ENCODE results near the gene LRRN3. TPM values are rescaled to one million over a fixed set of nuclear protein-coding genes. Genes with fewer than 3 reads are reported as not detected.

The LRRN3 gene
- total RNA-seq (39.1 TPM), polyA plus RNA-seq (2.2 TPM)

GRCh38 chr7:111090846-111091245, at the start of gene LRRN3:
Gene LRRN3, plus strand, starts transcription at chr7:111091127. Its CDS starts 31,646 bp downstream, at chr7:111122773.
- no peaks in the 10 kb centered on the region for H3K36me3 ChIP-seq (ENCODE audit: insufficient read depth)
- H3K4me3 ChIP-seq (ENCODE audit: low read depth, low read length): peak within 1 kb of the TSS; percentile 17
- H3K4me1 ChIP-seq (ENCODE audit: insufficient read depth): no peaks in the 10 kb centered on the region
- no peak for DNase-seq (ENCODE audit: extremely low spot score)
- WGBS: 19% methylated on average over 6 of the region's 6 CpGs
- H3K27ac ChIP-seq (ENCODE audit: low read depth): no peak within 1 kb of the TSS

DNA sequence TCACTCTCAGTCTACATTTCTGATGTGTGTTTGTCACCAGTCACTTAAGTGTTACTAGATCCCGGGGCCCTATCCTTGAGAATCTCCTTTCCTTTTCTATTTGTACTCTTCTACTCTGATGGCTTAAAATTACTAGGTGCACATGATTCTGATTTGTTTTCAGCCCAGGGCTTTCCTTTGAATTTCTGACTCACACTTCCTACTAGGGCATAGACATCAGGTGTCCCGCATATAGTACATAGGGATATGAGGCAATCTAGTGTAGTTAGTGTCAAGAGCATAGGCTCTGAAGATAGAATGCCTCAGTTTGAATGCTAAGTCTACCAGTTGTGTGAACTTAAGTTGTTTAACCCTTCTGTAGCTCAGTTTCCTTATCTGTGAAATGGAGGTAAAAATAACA, 49.4 kb upstream of the LRRN3 start:
- Histone ChIP-seq H3K27ac (ENCODE audit: low read depth) (no peak overlapping the region), H3K36me3 (ENCODE audit: insufficient read depth) (no peaks in the 10 kb centered on the region), H3K4me1 (ENCODE audit: insufficient read depth) (no peaks in the 10 kb centered on the region), H3K4me3 (ENCODE audit: low read depth, low read length) (no peak overlapping the region)
- WGBS: 90% methylated on average over 2 of the region's 2 CpGs
- DNase-seq (ENCODE audit: extremely low spot score): no peak

DNA sequence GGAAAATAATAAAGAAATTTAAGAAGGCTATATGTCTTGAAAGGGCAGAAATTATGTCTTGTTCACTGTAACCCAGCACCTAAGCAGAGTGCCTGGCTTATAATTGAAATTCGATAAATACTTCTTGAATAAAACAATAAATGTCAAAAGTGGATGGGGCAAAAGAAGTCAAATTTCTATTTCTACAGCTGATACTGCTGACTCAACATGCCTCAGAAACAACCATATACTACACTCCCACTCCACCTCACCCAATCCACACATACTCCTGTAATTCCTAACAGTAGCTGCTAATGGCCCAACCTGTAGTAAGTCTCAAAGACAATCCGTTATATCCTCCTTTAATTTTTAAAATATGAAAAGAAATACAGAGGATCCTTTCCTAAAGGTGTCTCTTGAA, 48.1 kb upstream of the LRRN3 start:
- Histone ChIP-seq H3K27ac (ENCODE audit: low read depth) (no peak overlapping the region), H3K4me1 (ENCODE audit: insufficient read depth) (no peaks in the 10 kb centered on the region), H3K4me3 (ENCODE audit: low read depth, low read length) (no peak overlapping the region), H3K36me3 (ENCODE audit: insufficient read depth) (no peaks in the 10 kb centered on the region)
- over 99% methylated on average over 2 of the region's 2 CpGs for WGBS
- DNase-seq (ENCODE audit: extremely low spot score): no peak

GRCh38 chr7:111043561-111043960, 47.4 kb upstream of the LRRN3 start:
- DNase-seq (ENCODE audit: extremely low spot score): no peak
- Histone ChIP-seq H3K27ac (ENCODE audit: low read depth) (no peak overlapping the region), H3K4me1 (ENCODE audit: insufficient read depth) (no peaks in the 10 kb centered on the region), H3K4me3 (ENCODE audit: low read depth, low read length) (no peak overlapping the region), H3K36me3 (ENCODE audit: insufficient read depth) (no peaks in the 10 kb centered on the region)
- 91% methylated on average over 1 of the region's 1 CpG for WGBS

GRCh38 chr7:111045449-111045848, 45.5 kb upstream of the LRRN3 start:
- Histone ChIP-seq H3K36me3 (ENCODE audit: insufficient read depth) (no peaks in the 10 kb centered on the region), H3K27ac (ENCODE audit: low read depth) (no peak overlapping the region), H3K4me1 (ENCODE audit: insufficient read depth) (no peaks in the 10 kb centered on the region), H3K4me3 (ENCODE audit: low read depth, low read length) (no peak overlapping the region)
- DNase-seq (ENCODE audit: extremely low spot score): no peak

DNA sequence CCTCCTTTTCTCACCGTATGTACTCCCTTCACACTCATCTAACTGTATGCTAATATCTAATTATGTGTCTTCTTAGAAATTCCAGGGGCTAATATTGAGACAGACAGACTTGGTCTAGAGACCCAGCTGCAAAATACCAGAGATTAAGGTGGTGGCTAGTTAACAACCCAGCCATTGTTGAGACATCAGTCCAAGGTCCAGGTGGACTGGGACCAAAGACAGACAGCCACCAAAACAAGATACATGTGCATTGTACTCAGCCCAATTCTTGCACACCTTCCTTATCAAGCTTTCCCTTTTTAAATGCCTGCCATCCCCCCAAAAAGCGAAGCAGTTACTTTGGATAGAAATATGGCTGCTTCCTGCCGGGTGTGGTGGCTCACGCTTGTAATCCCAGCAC, 43.3 kb upstream of the LRRN3 start:
- DNase-seq (ENCODE audit: extremely low spot score): no peak
- no peaks in the 10 kb centered on the region for H3K36me3 ChIP-seq (ENCODE audit: insufficient read depth)
- no peak overlapping the region for H3K27ac ChIP-seq (ENCODE audit: low read depth)
- 94% methylated on average over 4 of the region's 4 CpGs for WGBS
- no peaks in the 10 kb centered on the region for H3K4me1 ChIP-seq (ENCODE audit: insufficient read depth)
- H3K4me3 ChIP-seq (ENCODE audit: low read depth, low read length): no peak overlapping the region

GRCh38 chr7:111049971-111050680, 40.8 kb upstream of the LRRN3 start:
- DNase-seq (ENCODE audit: extremely low spot score): no peak

GRCh38 chr7:111050875-111051416, 40.0 kb upstream of the LRRN3 start:
- Histone ChIP-seq H3K4me3 (ENCODE audit: low read depth, low read length) (no peak overlapping the region), H3K27ac (ENCODE audit: low read depth) (no peak overlapping the region), H3K4me1 (ENCODE audit: insufficient read depth) (no peaks in the 10 kb centered on the region), H3K36me3 (ENCODE audit: insufficient read depth) (no peaks in the 10 kb centered on the region)
- WGBS: 81% methylated on average over 2 of the region's 2 CpGs
- DNase-seq (ENCODE audit: extremely low spot score): no peak

More at GRCh38 chr7:111049971-111050680, 40.8 kb upstream of the LRRN3 start:
- no peak overlapping the region for H3K4me3 ChIP-seq (ENCODE audit: low read depth, low read length)
- H3K27ac ChIP-seq (ENCODE audit: low read depth): no peak overlapping the region
- WGBS: 78% methylated on average over 7 of the region's 7 CpGs
- no peaks in the 10 kb centered on the region for H3K4me1 ChIP-seq (ENCODE audit: insufficient read depth)
- H3K36me3 ChIP-seq (ENCODE audit: insufficient read depth): no peaks in the 10 kb centered on the region

GRCh38 chr7:111051832-111052231, 39.1 kb upstream of the LRRN3 start:
- Histone ChIP-seq H3K36me3 (ENCODE audit: insufficient read depth) (no peaks in the 10 kb centered on the region), H3K4me1 (ENCODE audit: insufficient read depth) (no peaks in the 10 kb centered on the region), H3K4me3 (ENCODE audit: low read depth, low read length) (no peak overlapping the region), H3K27ac (ENCODE audit: low read depth) (no peak overlapping the region)
- no peak for DNase-seq (ENCODE audit: extremely low spot score)
- WGBS: 100% methylated on average over 1 of the region's 1 CpG

DNA sequence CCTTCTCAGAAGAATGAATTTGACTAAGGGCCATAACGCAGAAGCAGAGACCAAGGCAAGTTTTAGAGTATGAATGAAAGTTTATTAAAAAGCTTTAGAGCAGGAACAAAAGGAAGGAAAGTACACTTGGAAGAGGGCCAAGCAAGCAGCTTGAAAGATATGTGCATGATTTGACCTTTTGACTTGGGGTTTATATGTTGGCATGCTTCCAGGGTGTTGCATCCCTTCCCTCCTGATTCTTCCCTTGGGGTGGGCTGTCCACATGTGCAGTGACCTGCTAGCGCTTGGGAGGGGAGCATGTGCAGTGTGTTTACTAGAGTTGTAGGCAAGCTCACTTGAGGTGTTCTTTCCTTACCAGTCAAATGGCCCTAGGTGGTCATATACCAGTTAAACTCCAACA, 37.9 kb upstream of the LRRN3 start:
- Histone ChIP-seq H3K36me3 (ENCODE audit: insufficient read depth) (no peaks in the 10 kb centered on the region), H3K27ac (ENCODE audit: low read depth) (no peak overlapping the region), H3K4me1 (ENCODE audit: insufficient read depth) (no peaks in the 10 kb centered on the region), H3K4me3 (ENCODE audit: low read depth, low read length) (no peak overlapping the region)
- DNase-seq (ENCODE audit: extremely low spot score): no peak
- WGBS: 89% methylated on average over 2 of the region's 2 CpGs

- H3K27ac ChIP-seq (ENCODE audit: low read depth): no peak overlapping the region
- H3K36me3 ChIP-seq (ENCODE audit: insufficient read depth): no peaks in the 10 kb centered on the region
- no peak overlapping the region for H3K4me3 ChIP-seq (ENCODE audit: low read depth, low read length)
- H3K4me1 ChIP-seq (ENCODE audit: insufficient read depth): no peaks in the 10 kb centered on the region
- WGBS: 96% methylated on average over 2 of the region's 2 CpGs
- no peak for DNase-seq (ENCODE audit: extremely low spot score)
These were observed 34.6 kb upstream of the LRRN3 start for GRCh38 chr7:111056371-111056770.

DNA sequence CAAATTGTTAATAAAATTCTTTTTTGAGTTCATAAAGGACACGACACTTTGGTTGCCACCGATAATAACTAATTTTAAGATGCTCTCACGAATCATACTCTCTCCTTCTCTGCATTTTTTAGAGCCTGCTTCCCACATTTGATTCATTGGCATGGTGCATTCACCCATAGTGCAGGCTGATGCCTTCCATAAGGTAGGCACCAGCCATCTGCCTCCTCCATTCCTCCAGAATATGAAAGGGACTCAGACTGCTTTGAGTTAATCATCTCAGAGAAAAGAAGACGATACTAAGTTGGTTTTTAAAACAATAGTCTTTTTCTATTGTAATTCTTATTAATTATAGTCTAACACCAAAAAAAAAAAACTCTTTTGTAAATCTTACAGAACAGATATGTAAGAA, 33.9 kb upstream of the LRRN3 start:
- 97% methylated on average over 4 of the region's 4 CpGs for WGBS
- Histone ChIP-seq H3K27ac (ENCODE audit: low read depth) (no peak overlapping the region), H3K36me3 (ENCODE audit: insufficient read depth) (no peaks in the 10 kb centered on the region), H3K4me1 (ENCODE audit: insufficient read depth) (no peaks in the 10 kb centered on the region), H3K4me3 (ENCODE audit: low read depth, low read length) (no peak overlapping the region)
- DNase-seq (ENCODE audit: extremely low spot score): no peak

GRCh38 chr7:111059833-111060232, 31.1 kb upstream of the LRRN3 start:
- no peaks in the 10 kb centered on the region for H3K4me1 ChIP-seq (ENCODE audit: insufficient read depth)
- H3K27ac ChIP-seq (ENCODE audit: low read depth): no peak overlapping the region
- H3K4me3 ChIP-seq (ENCODE audit: low read depth, low read length): no peak overlapping the region
- no peak for DNase-seq (ENCODE audit: extremely low spot score)
- H3K36me3 ChIP-seq (ENCODE audit: insufficient read depth): no peaks in the 10 kb centered on the region

- no peak overlapping the region for H3K4me3 ChIP-seq (ENCODE audit: low read depth, low read length)
- no peaks in the 10 kb centered on the region for H3K4me1 ChIP-seq (ENCODE audit: insufficient read depth)
- no peak overlapping the region for H3K27ac ChIP-seq (ENCODE audit: low read depth)
- WGBS: 98% methylated on average over 1 of the region's 1 CpG
- no peak for DNase-seq (ENCODE audit: extremely low spot score)
- H3K36me3 ChIP-seq (ENCODE audit: insufficient read depth): no peaks in the 10 kb centered on the region
These were observed 27.8 kb upstream of the LRRN3 start for GRCh38 chr7:111063166-111063565.
